HG03342 (cell line): Measurements from ENCODE around the gene KLHL14.
"Not testable (repeated sequence)": the region's sequence is repeated elsewhere in the genome, so short reads cannot be mapped to it uniquely, and the experiment has no call there.

ENCODE experiments used
- ATAC-seq: cut with Tn5 transposase; IDR thresholded peaks from one replicate; pipeline ENCODE4 v1.9.1; 2021; ENCODE audit warnings: mild to moderate bottlenecking, moderate library complexity; ENCODE audit not compliant: unreplicated experiment

Gene KLHL14

DNA sequence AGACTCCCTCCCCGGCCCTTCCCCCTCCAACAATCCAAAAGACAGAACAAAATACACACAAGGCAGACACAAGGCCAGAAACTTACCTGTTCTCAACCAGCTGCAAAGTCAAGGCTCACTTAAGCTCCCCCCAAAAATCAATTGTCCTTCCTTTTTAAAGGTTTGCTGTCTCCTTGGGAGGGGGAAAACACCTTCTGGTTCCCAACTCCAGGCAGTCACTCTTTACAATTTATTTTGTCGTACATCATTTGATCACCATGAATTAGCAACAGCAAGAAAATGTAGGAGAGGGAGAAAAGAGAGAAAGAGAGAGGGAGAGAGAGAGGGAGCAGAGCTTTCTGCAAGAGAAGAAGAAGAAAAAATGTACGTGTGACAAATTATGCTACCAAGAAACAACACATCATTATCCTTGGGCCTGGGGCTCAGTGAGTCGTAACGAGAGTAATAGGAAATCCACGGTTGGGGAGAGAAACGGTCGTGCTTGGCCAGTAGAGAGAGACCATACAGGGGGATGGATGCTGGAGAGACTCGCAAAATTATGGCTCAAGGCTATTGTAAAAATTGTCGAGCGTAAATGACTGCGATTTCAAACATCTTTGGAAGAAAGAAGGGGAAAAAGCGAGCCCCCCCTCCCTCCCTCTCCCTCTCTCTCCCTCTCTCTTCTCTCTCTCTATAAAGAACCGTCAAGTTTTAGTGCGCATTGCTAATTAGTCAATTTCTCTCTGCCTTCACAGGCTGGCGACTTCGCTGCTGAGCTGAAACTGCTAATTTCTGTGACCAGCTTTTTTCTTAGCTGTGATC, at the start of gene KLHL14:
Gene KLHL14, minus strand, starts transcription at position 443 of the 801 bp plus-strand sequence. CDS start 2,432 bp downstream, outside the sequence.
- peak; percentile 31 for ATAC-seq

GRCh38 chr18:32822197-32822596, 49.4 kb upstream of the KLHL14 start:
- ATAC-seq: no peak

GRCh38 chr18:32815881-32816280, 43.1 kb upstream of the KLHL14 start:
- no peak for ATAC-seq

GRCh38 chr18:32812342-32812741, 39.5 kb upstream of the KLHL14 start:
- ATAC-seq: no peak

DNA sequence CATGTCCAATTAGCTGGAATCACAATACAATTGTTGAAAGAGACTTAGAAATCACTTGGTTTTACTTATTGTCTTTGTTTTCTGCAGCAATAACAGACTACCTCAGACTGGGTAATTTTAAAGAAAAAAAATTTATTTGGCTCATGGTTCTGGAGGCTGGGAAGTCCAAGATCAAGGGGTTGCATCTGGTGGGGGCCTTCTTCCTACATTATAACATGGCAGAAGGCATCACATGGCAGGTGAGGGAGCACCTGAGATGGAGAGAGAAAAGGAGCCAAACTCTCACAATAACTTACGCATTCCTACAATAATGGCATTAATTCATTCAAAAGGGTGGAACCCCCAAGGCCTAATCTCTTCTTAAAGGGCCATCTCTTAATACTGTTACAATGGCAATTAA, 37.5 kb upstream of the KLHL14 start:
- no peak for ATAC-seq

GRCh38 chr18:32805354-32805753, 32.5 kb upstream of the KLHL14 start:
- ATAC-seq: no peak

DNA sequence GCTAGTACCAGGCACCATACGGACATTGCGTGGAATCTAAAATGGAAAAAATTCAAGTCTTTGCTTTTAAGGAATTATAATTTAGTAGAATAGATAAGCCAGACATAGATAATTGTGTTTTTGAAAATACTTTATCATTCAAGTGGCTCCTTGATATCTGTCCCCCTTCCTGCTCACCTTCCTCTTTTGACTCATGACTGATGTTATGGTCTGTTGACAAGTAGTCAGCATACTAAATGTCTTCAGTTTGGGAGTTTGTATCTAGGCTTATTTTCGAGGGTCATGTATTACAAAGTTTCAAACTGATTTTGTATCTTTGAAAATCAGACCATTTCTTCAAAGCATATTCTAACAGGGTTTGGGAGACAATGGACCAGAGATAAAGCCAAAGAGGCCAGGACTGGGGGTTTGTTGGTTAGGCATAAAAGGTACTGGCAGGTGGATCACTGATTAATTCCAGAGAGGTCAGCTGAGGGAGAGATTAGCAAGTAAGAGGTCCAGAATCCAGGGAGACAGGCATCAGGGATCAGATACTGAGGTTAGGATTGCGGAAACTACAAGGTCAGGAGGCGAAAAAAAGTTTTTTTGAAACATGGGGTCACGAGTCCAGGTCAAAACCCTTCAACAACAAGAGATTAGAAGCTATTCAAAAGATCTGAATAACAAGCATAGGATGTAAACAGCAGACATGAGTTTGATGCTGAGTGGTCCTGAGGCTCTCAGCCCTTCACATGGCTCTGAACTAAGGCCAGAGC, 31.5 kb upstream of the KLHL14 start:
- ATAC-seq: peak; percentile 23

DNA sequence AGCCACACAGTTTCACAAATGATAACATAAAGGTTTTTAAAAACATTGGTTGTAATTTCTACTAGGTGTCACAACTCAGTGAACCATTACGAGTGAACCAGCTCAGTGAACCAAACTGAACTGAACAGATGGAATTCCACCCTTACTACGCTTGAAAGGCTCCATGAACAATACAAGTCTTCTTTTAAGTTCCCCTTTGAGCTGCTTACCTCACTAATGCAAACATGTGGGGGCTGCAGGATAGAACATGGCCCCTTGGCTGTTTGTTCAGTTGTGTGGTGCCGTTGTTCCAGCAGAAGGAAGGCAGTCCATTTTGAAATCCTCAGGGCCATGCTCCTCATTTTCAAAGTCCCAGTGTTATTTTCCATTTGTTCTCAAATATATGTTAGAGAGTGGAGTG, 30.7 kb upstream of the KLHL14 start:
- peak; percentile 93 for ATAC-seq

GRCh38 chr18:32802591-32803451, 30.0 kb upstream of the KLHL14 start:
- peak; percentile 55 for ATAC-seq

DNA sequence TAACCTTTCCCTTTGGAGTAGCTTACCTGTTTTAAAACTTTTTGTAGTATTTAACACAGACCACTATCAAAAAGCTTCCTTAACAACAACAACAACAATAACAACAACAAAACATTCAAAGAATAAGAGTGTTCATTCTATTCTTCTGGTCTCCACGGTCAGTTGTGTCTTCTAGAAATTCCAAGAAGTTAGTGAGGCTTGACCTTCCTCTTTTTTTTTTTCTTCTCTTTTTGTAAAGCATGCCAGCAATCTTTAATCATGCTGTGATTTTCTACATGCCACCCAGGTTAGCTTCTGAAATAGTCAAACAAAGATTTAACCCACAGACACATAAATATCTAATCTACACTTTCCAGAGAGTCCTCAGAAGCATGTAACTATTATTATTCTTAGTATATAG, 28.4 kb upstream of the KLHL14 start:
- ATAC-seq: no peak

DNA sequence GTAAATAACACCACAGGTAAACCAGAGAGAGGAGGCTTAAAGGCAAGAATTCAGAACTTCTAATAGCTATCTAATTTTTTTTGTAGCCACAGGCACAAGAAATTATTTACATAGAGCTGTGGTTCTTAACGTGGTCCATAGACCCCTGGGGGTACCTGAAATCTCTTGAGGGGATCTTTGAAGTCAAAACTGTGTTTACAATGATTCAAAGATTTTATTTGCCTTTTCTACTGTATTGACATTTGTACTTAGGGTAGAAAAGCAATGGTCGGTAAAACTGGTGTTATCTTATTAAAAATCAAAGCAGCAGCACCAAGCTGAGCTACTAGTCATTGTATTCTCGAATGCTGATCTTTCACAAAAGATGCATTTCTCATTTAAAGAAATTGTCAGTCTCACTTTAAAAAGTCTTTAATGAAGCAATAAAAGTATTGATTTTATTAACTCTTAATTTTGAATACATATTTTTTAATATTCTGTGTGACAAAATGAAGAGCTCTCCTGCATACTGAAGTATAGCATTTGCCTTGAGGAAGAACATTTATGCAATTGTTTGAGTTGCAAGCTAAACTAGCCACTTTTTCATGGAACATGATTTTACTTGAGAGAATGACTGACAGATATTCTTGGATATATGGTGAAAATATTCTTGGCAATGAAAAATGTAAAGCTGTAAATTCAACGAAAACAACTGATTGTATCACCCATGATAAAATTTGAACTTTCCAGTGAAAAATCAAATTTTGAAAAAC, 25.6 kb upstream of the KLHL14 start:
- ATAC-seq: no peak

- not testable (repeated sequence) for ATAC-seq
These were observed 21.8 kb upstream of the KLHL14 start for GRCh38 chr18:32794667-32795066.

DNA sequence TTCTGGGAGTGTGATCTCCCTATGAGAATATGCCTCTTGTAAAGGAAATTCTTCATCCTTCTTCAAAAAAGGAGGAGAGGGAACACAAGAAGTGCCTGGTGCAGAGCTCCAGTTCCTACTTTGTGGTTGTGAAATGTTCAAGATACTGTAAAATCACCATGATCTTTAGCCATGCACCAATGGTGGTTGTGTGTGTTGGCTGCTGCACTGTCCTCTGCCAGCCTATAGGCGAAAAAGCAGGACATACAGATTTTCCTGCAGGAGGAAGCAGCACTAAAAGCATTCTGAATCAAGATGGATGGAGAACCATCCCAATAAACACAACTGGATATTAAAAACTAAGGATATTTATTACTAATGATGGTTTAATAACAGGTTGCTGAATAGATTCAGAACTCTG, 6.2 kb upstream of the KLHL14 start:
- ATAC-seq: no peak

GRCh38 chr18:32777049-32777448, 4.2 kb upstream of the KLHL14 start:
- ATAC-seq: no peak

- ATAC-seq: no peak
These were observed 3.7 kb upstream of the KLHL14 start for GRCh38 chr18:32776561-32776960.

DNA sequence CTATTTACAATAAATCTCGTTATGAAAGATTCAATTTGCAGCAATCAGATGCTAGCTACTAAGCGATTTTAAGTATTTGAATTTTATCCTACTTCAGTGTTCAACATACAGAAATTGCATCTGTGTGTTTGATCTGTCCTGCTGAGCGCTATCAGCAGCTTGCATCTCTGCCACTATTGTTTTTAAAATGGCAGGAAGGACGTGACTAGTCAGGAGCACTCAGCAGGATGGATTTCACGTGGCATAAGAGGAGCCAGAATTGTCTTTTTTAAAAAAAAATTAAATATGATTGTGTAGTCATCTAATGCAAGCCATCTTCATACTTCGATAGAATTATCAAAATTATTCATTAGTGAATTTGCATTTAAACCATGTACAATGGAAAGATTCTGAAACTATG, 2.8 kb upstream of the KLHL14 start:
- ATAC-seq: no peak

DNA sequence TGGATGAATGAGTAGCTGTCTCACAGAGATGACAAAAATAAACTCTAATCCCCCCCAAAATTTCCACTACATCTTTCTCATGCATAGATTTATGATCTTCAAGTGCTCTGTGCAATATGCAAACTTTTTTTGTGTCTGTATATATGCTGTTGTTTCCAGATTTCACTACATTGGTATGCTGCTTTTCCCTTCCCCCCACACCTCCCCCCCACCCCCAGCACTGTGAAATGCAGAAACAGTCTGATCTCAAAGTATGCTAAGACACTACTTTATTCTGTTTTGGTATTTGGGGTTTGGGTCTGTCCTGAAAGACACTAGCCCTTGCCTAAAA, 524 bp upstream of the KLHL14 start:
- no peak for ATAC-seq

- peak; percentile 36 for ATAC-seq
These were observed 797 bp downstream of the KLHL14 start for GRCh38 chr18:32771871-32772580.

DNA sequence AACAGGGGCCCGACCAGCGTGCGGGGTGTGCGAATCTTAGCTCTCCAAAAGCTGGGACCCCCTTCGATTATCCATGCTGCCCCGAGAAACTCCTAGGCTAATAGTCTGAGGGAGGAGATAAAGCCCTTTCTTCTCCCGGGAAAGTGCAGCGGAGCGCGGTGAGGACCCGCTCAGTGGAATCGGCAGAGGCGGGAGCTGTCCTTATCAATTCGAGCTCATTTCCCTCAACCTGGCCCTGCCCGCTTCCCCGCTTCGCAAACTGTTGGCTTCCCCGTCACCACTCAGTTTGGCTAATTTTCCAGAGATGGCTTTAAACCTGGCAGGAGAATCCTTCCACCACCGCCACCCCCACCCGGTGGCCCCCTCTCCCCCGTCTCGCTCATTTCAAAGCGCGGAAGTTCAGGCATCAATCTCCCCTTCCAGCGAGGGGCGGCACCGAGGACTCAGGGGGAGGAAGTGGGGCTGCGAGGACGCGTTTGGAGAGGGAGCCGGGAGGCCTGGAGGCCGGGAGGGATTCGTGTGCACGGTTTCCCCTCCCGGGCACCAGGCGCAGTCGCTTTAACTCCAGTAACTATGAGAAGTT, 1.6 kb downstream of the KLHL14 start:
- no peak for ATAC-seq
